Loucy (cell line): ENCODE data around the gene ERCC1.

Experiments
- H2AFZ ChIP-seq: fragments of 200-600 bp; sonication (generic); 2 replicates; pipeline ENCODE4 v1.6.0; 2016; ENCODE audit warnings: antibody characterized with exemption, mild to moderate bottlenecking, low read length, moderate library complexity
- H3F3A ChIP-seq: fragments of 200-600 bp; 2 replicates; pipeline ENCODE4 v1.6.0; 2016; ENCODE audit warnings: antibody characterized with exemption, low read depth, mild to moderate bottlenecking
- H3K27me3 ChIP-seq: fragments of 200-600 bp; sonication (generic); 2 replicates; pipeline ENCODE4 v1.6.1; 2014; ENCODE audit warnings: low read length, mild to moderate bottlenecking; ENCODE audit not compliant: insufficient read depth, poor library complexity, severe bottlenecking
- H3K36me3 ChIP-seq: fragments of 200-600 bp; sonication (generic); 2 replicates; pipeline ENCODE4 v1.6.1; 2016; ENCODE audit warnings: low read length; ENCODE audit not compliant: insufficient read depth
- H3K4me1 ChIP-seq: fragments of 200-600 bp; sonication (generic); 2 replicates; pipeline ENCODE4 v1.5.1; 2014; ENCODE audit warnings: low read length, mild to moderate bottlenecking; ENCODE audit not compliant: insufficient read depth, poor library complexity, severe bottlenecking
- H3K4me2 ChIP-seq: fragments of 200-600 bp; sonication (generic); 2 replicates; pipeline ENCODE4 v1.6.0; 2014; ENCODE audit warnings: antibody characterized with exemption, low read length, low read depth, mild to moderate bottlenecking; ENCODE audit not compliant: poor library complexity, severe bottlenecking
- H3K4me3 ChIP-seq: fragments of 200-600 bp; sonication (generic); 2 replicates; pipeline ENCODE4 v1.5.1; 2014; ENCODE audit warnings: low read length, mild to moderate bottlenecking, mixed read lengths; ENCODE audit not compliant: poor library complexity, severe bottlenecking
- H3K79me2 ChIP-seq: fragments of 200-600 bp; sonication (generic); 2 replicates; pipeline ENCODE4 v1.6.1; 2014; ENCODE audit warnings: low read length; ENCODE audit not compliant: insufficient read depth
- H3K9ac ChIP-seq: fragments of 200-600 bp; sonication (generic); 2 replicates; pipeline ENCODE4 v1.6.0; 2014; ENCODE audit warnings: mild to moderate bottlenecking, low read depth, low read length, moderate library complexity; ENCODE audit not compliant: poor library complexity, severe bottlenecking
- H3K9me2 ChIP-seq: fragments of 200-600 bp; sonication (generic); replicated peaks from 2 replicates; pipeline ENCODE4 v1.6.1; 2016; ENCODE audit warnings: low read depth, low read length, mixed read lengths
- H3K9me3 ChIP-seq: fragments of 200-600 bp; sonication (generic); 2 replicates; pipeline ENCODE4 v1.6.1; 2014; ENCODE audit warnings: mild to moderate bottlenecking, antibody characterized with exemption, low read length, low read depth; ENCODE audit not compliant: insufficient read depth
- H4K20me1 ChIP-seq: fragments of 200-600 bp; sonication (generic); 2 replicates; pipeline ENCODE4 v1.6.0; 2014; ENCODE audit warnings: antibody characterized with exemption, low read length, mild to moderate bottlenecking; ENCODE audit not compliant: insufficient read depth, poor library complexity, severe bottlenecking
- EZH2phosphoT487 ChIP-seq: fragments of 200-600 bp; IDR thresholded peaks from 2 replicates; pipeline ENCODE4 v1.6.1; 2018; ENCODE audit warnings: antibody characterized with exemption, mild to moderate bottlenecking, moderate library complexity, borderline replicate concordance
- TF ChIP-seq, protein P1 (sequence below): fragments of 200-600 bp; sonication (generic); conservative IDR thresholded peaks from 2 replicates; pipeline ENCODE4 v1.5.1; 2014; ENCODE audit warnings: mild to moderate bottlenecking, antibody characterized with exemption, low read length

The ERCC1 gene

GRCh38 chr19:45445139-45445538 lies 21.4 kb upstream of the ERCC1 start:
- Histone ChIP-seq H3K79me2 (no peaks in the 10 kb centered on the region), H3K4me3 (no peak overlapping the region), H3K27me3 (no peaks in the 10 kb centered on the region), H3F3A (no peaks in the 10 kb centered on the region), H3K9ac (no peak overlapping the region), H3K4me1 (peaks cover 16% of the 10 kb centered on the region), H3K9me2 (no peaks in the 10 kb centered on the region), H3K36me3 (no peaks in the 10 kb centered on the region), H2AFZ (no peak overlapping the region), H3K4me2 (no peak overlapping the region), H4K20me1 (no peaks in the 10 kb centered on the region), H3K9me3 (no peaks in the 10 kb centered on the region)
- TF ChIP-seq EZH2phosphoT487 = no peak
- TF ChIP-seq, protein P1, sequence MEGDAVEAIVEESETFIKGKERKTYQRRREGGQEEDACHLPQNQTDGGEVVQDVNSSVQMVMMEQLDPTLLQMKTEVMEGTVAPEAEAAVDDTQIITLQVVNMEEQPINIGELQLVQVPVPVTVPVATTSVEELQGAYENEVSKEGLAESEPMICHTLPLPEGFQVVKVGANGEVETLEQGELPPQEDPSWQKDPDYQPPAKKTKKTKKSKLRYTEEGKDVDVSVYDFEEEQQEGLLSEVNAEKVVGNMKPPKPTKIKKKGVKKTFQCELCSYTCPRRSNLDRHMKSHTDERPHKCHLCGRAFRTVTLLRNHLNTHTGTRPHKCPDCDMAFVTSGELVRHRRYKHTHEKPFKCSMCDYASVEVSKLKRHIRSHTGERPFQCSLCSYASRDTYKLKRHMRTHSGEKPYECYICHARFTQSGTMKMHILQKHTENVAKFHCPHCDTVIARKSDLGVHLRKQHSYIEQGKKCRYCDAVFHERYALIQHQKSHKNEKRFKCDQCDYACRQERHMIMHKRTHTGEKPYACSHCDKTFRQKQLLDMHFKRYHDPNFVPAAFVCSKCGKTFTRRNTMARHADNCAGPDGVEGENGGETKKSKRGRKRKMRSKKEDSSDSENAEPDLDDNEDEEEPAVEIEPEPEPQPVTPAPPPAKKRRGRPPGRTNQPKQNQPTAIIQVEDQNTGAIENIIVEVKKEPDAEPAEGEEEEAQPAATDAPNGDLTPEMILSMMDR = no peak

GRCh38 chr19:45444318-45445041 lies 20.8 kb upstream of the ERCC1 start:
- 0 out of 2 replicates have a peak overlapping the region, but pooled peaks have one; percentile 9 for H2AFZ ChIP-seq
- no peaks in the 10 kb centered on the region for H3K36me3 ChIP-seq
- H3K4me1 ChIP-seq = peaks cover 15% of the 10 kb centered on the region
- H3K9ac ChIP-seq = no peak overlapping the region
- H3K79me2 ChIP-seq = no peaks in the 10 kb centered on the region
- no peaks in the 10 kb centered on the region for H3F3A ChIP-seq
- no peak for TF ChIP-seq EZH2phosphoT487
- TF ChIP-seq, protein P1 = 0 out of 2 replicates have a peak, but pooled peaks have one; percentile 12
- no peaks in the 10 kb centered on the region for H3K9me2 ChIP-seq
- no peaks in the 10 kb centered on the region for H3K9me3 ChIP-seq
- peak overlapping the region; percentile 73 for H3K4me3 ChIP-seq
- H3K27me3 ChIP-seq = no peaks in the 10 kb centered on the region
- H4K20me1 ChIP-seq = no peaks in the 10 kb centered on the region
- H3K4me2 ChIP-seq = peak overlapping the region; percentile 31

GRCh38 chr19:45443462-45444317 lies 20.0 kb upstream of the ERCC1 start:
- H3K4me1 ChIP-seq = peaks cover 15% of the 10 kb centered on the region
- H3F3A ChIP-seq = no peaks in the 10 kb centered on the region
- H3K9me2 ChIP-seq = no peaks in the 10 kb centered on the region
- no peaks in the 10 kb centered on the region for H4K20me1 ChIP-seq
- peak overlapping the region; percentile 58 for H3K9ac ChIP-seq
- H3K79me2 ChIP-seq = no peaks in the 10 kb centered on the region
- peak overlapping the region; percentile 58; the same call in 1 of the 2 replicates for H2AFZ ChIP-seq
- no peaks in the 10 kb centered on the region for H3K27me3 ChIP-seq
- no peak for TF ChIP-seq EZH2phosphoT487
- TF ChIP-seq, protein P1 = no peak
- no peaks in the 10 kb centered on the region for H3K9me3 ChIP-seq
- H3K4me2 ChIP-seq = peak overlapping the region; percentile 91
- peak overlapping the region; percentile 73 for H3K4me3 ChIP-seq
- no peaks in the 10 kb centered on the region for H3K36me3 ChIP-seq
